K562 (cell line): ENCODE results near the gene R3HDM2. TPM values are rescaled to one million over a fixed set of nuclear protein-coding genes. Genes with fewer than 3 reads are reported as not detected.

Experiments
- BMI1 ChIP-seq: fragments of 150-350 bp; IDR thresholded peaks from 2 replicates; pipeline ENCODE4 v1.6.1; 2014; ENCODE audit warnings: low read length
- EGR1 ChIP-seq: fragments of 450-650 bp; conservative IDR thresholded peaks from 2 replicates; pipeline ENCODE4 v1.6.1; 2017; ENCODE audit warnings: mild to moderate bottlenecking
- JUND ChIP-seq, 2 experiments: IDR thresholded peaks; 2 replicates in 1 of 2; 3 replicates in 1 of 2; pipeline ENCODE4 v1.6.1; 2011; ENCODE audit warnings: borderline replicate concordance in 2 of 2, low read depth in 2 of 2, low read length in 2 of 2, improper control_type of control experiment in 1 of 2, missing biosample characterization in 1 of 2, missing genetic modification characterization in 1 of 2, missing genetic modification reagents in 1 of 2
- NR4A1 ChIP-seq, 2 experiments: fragments of 250-450 bp in 1 of 2; fragments of 450-650 bp in 1 of 2; sonication (Bioruptor Pico) in 1 of 2; IDR thresholded peaks; 2 replicates each; pipeline versions ENCODE4 v1.4.0 to v1.6.1; 2016 to 2020; ENCODE audit warnings: mild to moderate bottlenecking in 2 of 2, missing compliant biosample characterization in 1 of 2, missing genetic modification characterization in 1 of 2, moderate library complexity in 1 of 2
- PHB2 ChIP-seq: fragments of 450-650 bp; IDR thresholded peaks from 2 replicates; pipeline ENCODE4 v1.6.1; 2017; ENCODE audit warnings: low read depth
- POU5F1 ChIP-seq: fragments of 150-350 bp; IDR thresholded peaks from 2 replicates; pipeline ENCODE4 v1.6.1; 2014; ENCODE audit warnings: borderline replicate concordance, low read length, low read depth, mild to moderate bottlenecking; ENCODE audit not compliant: partially characterized antibody
- YBX1 ChIP-seq: fragments of 450-650 bp; IDR thresholded peaks from 2 replicates; pipeline ENCODE4 v1.7.1; 2016; ENCODE audit warnings: mild to moderate bottlenecking
- polyA plus RNA-seq, 8 experiments: library from polyadenylated mRNA; depleted of rRNA in 4 of 8; stranded (reverse) in 5 of 8; unstranded in 3 of 8; fragments of >200 nt; fragmentation: Nextera tagmentation in 2 of 8; fragmentation: Illumina TruSeq in 1 of 8; extraction: Ambion mirVana in 2 of 8; extraction: Trizol in 1 of 8; gene quantifications; 2 replicates each; pipeline versions ENCODE4 v1.2.1 to v1.2.3, GENCODE V29; 2011 to 2014; ENCODE audit warnings: inconsistent platforms in 1 of 8, missing spikeins in 1 of 8
- total RNA-seq, 7 experiments: library from RNA; depleted of rRNA in 6 of 7; stranded (reverse); fragments of >200 nt in 6 of 7; fragmentation: Illumina TruSeq in 2 of 7; extraction: Trizol in 2 of 7; gene quantifications; 2 replicates each; pipeline versions ENCODE4 v1.2.1 to v1.2.3, GENCODE V29; 2011 to 2021; ENCODE audit warnings: low replicate concordance in 1 of 7
- TF ChIP-seq, protein P1 (sequence below): fragments of 450-650 bp; IDR thresholded peaks from 2 replicates; pipeline ENCODE4 v1.6.1; 2017; ENCODE audit warnings: antibody characterized with exemption
- TF ChIP-seq, protein P2 (sequence below), 3 experiments: fragments of 200-800 bp in 1 of 3; fragments of 250-450 bp in 1 of 3; fragments of 450-650 bp in 1 of 3; sonication (Bioruptor Pico) in 1 of 3; sonication (Bioruptor generic) in 1 of 3; formaldehyde crosslinking in 1 of 3; IDR thresholded peaks; 2 replicates each; pipeline versions ENCODE4 v1.6.1 to v1.8.0; 2016 to 2022; ENCODE audit warnings: mild to moderate bottlenecking in 2 of 3, missing genetic modification characterization in 2 of 3, missing compliant biosample characterization in 1 of 3, moderate library complexity in 1 of 3
- TF ChIP-seq, protein P3 (sequence below), 2 experiments: IDR thresholded peaks; 2 replicates each; pipeline ENCODE4 v1.6.1; 2011; ENCODE audit warnings: borderline replicate concordance in 1 of 2, control low read depth in 1 of 2, low read depth in 1 of 2, low read length in 1 of 2, mild to moderate bottlenecking in 1 of 2, mixed read lengths in 1 of 2, moderate library complexity in 1 of 2; ENCODE audit not compliant: insufficient read depth in 1 of 2, insufficient read length in 1 of 2, poor library complexity in 1 of 2, severe bottlenecking in 1 of 2; ENCODE audit errors: extremely low read depth in 1 of 2
- TF ChIP-seq, protein P4 (sequence below): sonication (generic); formaldehyde crosslinking; IDR thresholded peaks from 2 replicates; pipeline ENCODE4 v1.8.0; 2022; ENCODE audit warnings: mild to moderate bottlenecking, missing genetic modification reagents
- TF ChIP-seq, protein P5 (sequence below): fragments of 200-800 bp; sonication (Bioruptor generic); IDR thresholded peaks from 2 replicates; pipeline ENCODE4 v1.6.1; 2017; ENCODE audit warnings: missing genetic modification characterization, missing compliant biosample characterization

R3HDM2 gene
- total and polyA plus RNA-seq, 9 of the 15 experiments (the other 6 are each of a cell fraction or from before 2014, with no cell fraction given), result 3.3 to 18.8 (median 9.0) TPM

DNA sequence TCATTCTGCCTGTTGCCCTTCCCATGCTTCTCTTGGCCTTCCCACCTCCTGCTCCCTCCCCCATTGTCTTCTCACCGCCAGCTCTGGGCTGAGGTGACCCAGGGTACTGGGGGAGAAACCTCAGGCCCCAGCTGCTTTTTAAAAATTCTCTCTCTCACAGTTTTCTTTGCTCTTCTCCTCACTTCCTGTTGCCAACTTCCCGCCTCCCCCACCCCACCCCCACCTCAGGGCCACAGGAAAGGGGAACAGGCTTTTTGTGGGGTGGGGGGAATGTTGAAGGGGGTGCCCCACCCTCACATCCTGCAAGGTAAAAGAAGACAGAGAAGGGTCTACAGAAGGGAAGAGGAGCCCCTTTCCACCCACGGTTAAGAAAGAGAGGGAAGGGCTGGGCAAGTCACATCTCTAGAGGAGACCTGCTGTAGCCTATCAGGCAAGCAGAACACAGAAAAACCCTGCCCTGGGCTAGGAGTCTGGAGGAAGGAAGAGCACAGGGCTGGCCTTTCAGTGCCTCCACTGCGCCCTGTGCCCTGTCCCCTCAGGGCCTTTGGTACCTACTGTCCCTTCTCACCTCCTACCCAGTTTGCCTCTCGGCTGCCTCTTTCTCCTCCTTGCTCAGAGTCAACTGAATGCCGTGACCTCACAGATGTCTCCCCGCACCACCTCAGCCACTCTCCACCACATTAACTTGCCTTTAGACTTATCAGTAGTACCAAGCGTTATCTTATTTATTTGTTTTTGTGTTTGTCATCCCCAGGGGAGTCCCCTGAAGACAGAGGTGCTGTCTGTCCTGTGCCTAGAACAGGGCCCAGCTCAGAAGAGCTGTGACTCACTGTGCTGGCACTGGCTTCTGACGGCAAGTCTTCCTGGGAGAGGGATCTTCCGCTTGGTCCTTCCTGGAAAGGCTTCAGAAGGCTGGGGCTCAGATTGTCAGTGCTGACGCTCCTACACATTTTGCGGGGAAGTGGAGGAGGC is 47.2 kb upstream of the R3HDM2 start (continued):
- TF ChIP-seq POU5F1 (no peak), JUND (IDR thresholded peaks at IDR 0.05; ENCODE audit: borderline replicate concordance, low read depth, low read length) (peak; percentile 54; the same call in 1 of the 2 replicates), JUND (tag; IDR thresholded peaks at IDR 0.05; ENCODE audit: borderline replicate concordance, low read depth, low read length) (no peak), PHB2 (no peak), NR4A1 (CRISPR knock-in tag; IDR thresholded peaks at IDR 0.05) (no peak), NR4A1 (tag; IDR thresholded peaks at IDR 0.05) (no peak), YBX1 (no peak), EGR1 (peak; percentile 28; the same call in 1 of the 2 replicates), BMI1 (no peak)
- TF ChIP-seq, protein P1, sequence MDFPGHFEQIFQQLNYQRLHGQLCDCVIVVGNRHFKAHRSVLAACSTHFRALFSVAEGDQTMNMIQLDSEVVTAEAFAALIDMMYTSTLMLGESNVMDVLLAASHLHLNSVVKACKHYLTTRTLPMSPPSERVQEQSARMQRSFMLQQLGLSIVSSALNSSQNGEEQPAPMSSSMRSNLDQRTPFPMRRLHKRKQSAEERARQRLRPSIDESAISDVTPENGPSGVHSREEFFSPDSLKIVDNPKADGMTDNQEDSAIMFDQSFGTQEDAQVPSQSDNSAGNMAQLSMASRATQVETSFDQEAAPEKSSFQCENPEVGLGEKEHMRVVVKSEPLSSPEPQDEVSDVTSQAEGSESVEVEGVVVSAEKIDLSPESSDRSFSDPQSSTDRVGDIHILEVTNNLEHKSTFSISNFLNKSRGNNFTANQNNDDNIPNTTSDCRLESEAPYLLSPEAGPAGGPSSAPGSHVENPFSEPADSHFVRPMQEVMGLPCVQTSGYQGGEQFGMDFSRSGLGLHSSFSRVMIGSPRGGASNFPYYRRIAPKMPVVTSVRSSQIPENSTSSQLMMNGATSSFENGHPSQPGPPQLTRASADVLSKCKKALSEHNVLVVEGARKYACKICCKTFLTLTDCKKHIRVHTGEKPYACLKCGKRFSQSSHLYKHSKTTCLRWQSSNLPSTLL, result peak; percentile 76; the same call in 1 of the 2 replicates
- TF ChIP-seq, protein P2, sequence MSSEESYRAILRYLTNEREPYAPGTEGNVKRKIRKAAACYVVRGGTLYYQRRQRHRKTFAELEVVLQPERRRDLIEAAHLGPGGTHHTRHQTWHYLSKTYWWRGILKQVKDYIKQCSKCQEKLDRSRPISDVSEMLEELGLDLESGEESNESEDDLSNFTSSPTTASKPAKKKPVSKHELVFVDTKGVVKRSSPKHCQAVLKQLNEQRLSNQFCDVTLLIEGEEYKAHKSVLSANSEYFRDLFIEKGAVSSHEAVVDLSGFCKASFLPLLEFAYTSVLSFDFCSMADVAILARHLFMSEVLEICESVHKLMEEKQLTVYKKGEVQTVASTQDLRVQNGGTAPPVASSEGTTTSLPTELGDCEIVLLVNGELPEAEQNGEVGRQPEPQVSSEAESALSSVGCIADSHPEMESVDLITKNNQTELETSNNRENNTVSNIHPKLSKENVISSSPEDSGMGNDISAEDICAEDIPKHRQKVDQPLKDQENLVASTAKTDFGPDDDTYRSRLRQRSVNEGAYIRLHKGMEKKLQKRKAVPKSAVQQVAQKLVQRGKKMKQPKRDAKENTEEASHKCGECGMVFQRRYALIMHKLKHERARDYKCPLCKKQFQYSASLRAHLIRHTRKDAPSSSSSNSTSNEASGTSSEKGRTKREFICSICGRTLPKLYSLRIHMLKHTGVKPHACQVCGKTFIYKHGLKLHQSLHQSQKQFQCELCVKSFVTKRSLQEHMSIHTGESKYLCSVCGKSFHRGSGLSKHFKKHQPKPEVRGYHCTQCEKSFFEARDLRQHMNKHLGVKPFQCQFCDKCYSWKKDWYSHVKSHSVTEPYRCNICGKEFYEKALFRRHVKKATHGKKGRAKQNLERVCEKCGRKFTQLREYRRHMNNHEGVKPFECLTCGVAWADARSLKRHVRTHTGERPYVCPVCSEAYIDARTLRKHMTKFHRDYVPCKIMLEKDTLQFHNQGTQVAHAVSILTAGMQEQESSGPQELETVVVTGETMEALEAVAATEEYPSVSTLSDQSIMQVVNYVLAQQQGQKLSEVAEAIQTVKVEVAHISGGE (CRISPR knock-in tag; IDR thresholded peaks at IDR 0.05), result peak in 1 of 3 experiments; percentile 59; a peak in 2 of 6 replicates
- TF ChIP-seq, protein P3, sequence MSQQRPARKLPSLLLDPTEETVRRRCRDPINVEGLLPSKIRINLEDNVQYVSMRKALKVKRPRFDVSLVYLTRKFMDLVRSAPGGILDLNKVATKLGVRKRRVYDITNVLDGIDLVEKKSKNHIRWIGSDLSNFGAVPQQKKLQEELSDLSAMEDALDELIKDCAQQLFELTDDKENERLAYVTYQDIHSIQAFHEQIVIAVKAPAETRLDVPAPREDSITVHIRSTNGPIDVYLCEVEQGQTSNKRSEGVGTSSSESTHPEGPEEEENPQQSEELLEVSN (IDR thresholded peaks at IDR 0.05; ENCODE audit: borderline replicate concordance in 1 of 2, extremely low read depth in 1 of 2, insufficient read depth in 1 of 2, insufficient read length in 1 of 2, low read depth in 1 of 2, low read length in 1 of 2, poor library complexity in 1 of 2, severe bottlenecking in 1 of 2), result peak in 1 of 2 experiments; percentile 11
- TF ChIP-seq, protein P4, sequence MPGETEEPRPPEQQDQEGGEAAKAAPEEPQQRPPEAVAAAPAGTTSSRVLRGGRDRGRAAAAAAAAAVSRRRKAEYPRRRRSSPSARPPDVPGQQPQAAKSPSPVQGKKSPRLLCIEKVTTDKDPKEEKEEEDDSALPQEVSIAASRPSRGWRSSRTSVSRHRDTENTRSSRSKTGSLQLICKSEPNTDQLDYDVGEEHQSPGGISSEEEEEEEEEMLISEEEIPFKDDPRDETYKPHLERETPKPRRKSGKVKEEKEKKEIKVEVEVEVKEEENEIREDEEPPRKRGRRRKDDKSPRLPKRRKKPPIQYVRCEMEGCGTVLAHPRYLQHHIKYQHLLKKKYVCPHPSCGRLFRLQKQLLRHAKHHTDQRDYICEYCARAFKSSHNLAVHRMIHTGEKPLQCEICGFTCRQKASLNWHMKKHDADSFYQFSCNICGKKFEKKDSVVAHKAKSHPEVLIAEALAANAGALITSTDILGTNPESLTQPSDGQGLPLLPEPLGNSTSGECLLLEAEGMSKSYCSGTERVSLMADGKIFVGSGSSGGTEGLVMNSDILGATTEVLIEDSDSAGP (CRISPR knock-in tag), result no peak
- TF ChIP-seq, protein P5, sequence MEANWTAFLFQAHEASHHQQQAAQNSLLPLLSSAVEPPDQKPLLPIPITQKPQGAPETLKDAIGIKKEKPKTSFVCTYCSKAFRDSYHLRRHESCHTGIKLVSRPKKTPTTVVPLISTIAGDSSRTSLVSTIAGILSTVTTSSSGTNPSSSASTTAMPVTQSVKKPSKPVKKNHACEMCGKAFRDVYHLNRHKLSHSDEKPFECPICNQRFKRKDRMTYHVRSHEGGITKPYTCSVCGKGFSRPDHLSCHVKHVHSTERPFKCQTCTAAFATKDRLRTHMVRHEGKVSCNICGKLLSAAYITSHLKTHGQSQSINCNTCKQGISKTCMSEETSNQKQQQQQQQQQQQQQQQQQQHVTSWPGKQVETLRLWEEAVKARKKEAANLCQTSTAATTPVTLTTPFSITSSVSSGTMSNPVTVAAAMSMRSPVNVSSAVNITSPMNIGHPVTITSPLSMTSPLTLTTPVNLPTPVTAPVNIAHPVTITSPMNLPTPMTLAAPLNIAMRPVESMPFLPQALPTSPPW (CRISPR knock-in tag), result peak; percentile 72
